ENCODE measurements around the gene TOB1.

DNA sequence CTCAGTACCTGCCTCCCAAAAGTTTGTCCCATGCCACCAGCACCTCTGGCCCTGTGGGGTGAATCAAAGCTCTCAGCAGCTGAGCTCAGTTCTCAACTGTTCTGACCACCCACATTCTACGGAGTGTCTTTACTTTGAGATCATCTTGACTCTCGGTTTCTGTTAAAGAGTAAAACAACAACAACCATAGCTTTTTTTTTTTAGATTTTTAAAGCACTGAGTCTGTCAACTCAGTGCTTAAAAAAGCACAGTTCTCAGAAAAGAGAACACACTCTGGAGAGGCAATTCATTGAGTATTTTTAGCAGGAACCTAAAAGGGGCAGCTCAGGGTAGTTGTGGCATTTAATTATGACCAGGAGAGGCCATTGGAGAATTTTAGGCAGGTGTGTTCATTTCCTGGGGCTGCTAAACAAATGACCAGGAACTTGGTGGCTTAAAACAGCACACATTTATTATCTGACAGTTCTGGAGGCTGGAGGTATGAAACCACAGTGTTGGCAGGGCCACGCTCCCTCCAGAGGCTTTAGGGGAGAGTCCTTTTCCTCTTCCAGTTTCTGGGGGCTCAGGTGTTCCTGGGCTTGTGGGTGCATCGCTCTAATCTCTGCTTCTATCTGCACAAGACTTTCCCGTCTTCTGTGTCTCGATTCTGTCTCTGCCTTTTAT is 37.5 kb downstream of the TOB1 start:
- TF ChIP-seq, protein P1, sequence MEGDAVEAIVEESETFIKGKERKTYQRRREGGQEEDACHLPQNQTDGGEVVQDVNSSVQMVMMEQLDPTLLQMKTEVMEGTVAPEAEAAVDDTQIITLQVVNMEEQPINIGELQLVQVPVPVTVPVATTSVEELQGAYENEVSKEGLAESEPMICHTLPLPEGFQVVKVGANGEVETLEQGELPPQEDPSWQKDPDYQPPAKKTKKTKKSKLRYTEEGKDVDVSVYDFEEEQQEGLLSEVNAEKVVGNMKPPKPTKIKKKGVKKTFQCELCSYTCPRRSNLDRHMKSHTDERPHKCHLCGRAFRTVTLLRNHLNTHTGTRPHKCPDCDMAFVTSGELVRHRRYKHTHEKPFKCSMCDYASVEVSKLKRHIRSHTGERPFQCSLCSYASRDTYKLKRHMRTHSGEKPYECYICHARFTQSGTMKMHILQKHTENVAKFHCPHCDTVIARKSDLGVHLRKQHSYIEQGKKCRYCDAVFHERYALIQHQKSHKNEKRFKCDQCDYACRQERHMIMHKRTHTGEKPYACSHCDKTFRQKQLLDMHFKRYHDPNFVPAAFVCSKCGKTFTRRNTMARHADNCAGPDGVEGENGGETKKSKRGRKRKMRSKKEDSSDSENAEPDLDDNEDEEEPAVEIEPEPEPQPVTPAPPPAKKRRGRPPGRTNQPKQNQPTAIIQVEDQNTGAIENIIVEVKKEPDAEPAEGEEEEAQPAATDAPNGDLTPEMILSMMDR (IDR thresholded peaks at IDR 0.05) = no peak
- TF ChIP-seq POLR2A (IDR thresholded peaks at IDR 0.05) = no peak
